ENCODE results near the gene TPSG1. TPM values are rescaled to one million over a fixed set of nuclear protein-coding genes. Genes with fewer than 3 reads are reported as not detected.
"Not testable (repeated sequence)": the region's sequence is repeated elsewhere in the genome, so short reads cannot be mapped to it uniquely, and the experiment has no call there.

Gene TPSG1
- total and polyA plus RNA-seq, 7 experiments from 2014 or later = not detected

- ATAC-seq; H3K36me3 Mint-ChIP-seq; POLR2A ChIA-PET; intact Hi-C loops (cut with micrococcal nuclease); CTCF ChIA-PET; H3K9me3 Mint-ChIP-seq; H3K27me3 ChIP-seq (ENCODE audit: control insufficient read depth in 2 of 2, insufficient read depth in 2 of 2, low read length in 2 of 2); H3K4me3 Mint-ChIP-seq; H3K4me1 ChIP-seq (ENCODE audit: control insufficient read depth in 2 of 2, insufficient read depth in 2 of 2, low read length in 2 of 2); H3K27ac ChIP-seq (ENCODE audit: low read depth, low read length); H3K36me3 ChIP-seq (ENCODE audit: control insufficient read depth in 2 of 3, insufficient read depth in 3 of 3, low read length in 3 of 3); H3K4me1 Mint-ChIP-seq; DNase-seq; H3K4me3 ChIP-seq (ENCODE audit: low read length); H3K9me3 ChIP-seq (ENCODE audit: control insufficient read depth in 2 of 3, low read length in 3 of 3): not testable (repeated sequence)
- peak overlapping the region in 2 of 9 donors; percentile 32 to 70 for H3K27ac Mint-ChIP-seq
- peaks cover 5 to 14% (median 12%) of the 10 kb centered on the region in 5 donors for H3K27me3 Mint-ChIP-seq
Measured at GRCh38 chr16:1247903-1248537, 23.0 kb upstream of the TPSG1 start.

- Mint-ChIP-seq H3K9me3 (peaks cover 0 to 2% (median 0%) of the 10 kb centered on the region in 11 donors), H3K27ac (no peak overlapping the region), H3K4me1 (peaks cover 0 to 9% (median 4%) of the 10 kb centered on the region in 7 donors), H3K36me3 (no peaks in the 10 kb centered on the region), H3K27me3 (peaks cover 5 to 14% (median 12%) of the 10 kb centered on the region in 5 donors), H3K4me3 (peak overlapping the region in 1 of 10 donors; percentile 20)
- Histone ChIP-seq H3K27ac (ENCODE audit: low read depth, low read length) (no peak overlapping the region), H3K36me3 (ENCODE audit: control insufficient read depth in 2 of 3, insufficient read depth in 3 of 3, low read length in 3 of 3) (no peaks in the 10 kb centered on the region), H3K4me3 (ENCODE audit: low read length) (no peak overlapping the region), H3K4me1 (ENCODE audit: control insufficient read depth in 2 of 2, insufficient read depth in 2 of 2, low read length in 2 of 2) (no peaks in the 10 kb centered on the region), H3K27me3 (ENCODE audit: control insufficient read depth in 2 of 2, insufficient read depth in 2 of 2, low read length in 2 of 2) (no peaks in the 10 kb centered on the region), H3K9me3 (ENCODE audit: control insufficient read depth in 2 of 3, low read length in 3 of 3) (no peaks in the 10 kb centered on the region)
- intact Hi-C loops (cut with micrococcal nuclease) = no loop called here
- no peak for DNase-seq
- no peak for ATAC-seq
- ChIA-PET CTCF (no interaction called here), POLR2A (no interaction called here)
Measured at GRCh38 chr16:1245452-1246020, 20.5 kb upstream of the TPSG1 start.

- Mint-ChIP-seq H3K36me3 (no peaks in the 10 kb centered on the region), H3K4me3 (no peak overlapping the region), H3K27me3 (peaks cover 5 to 14% (median 12%) of the 10 kb centered on the region in 5 donors), H3K9me3 (peaks cover 0 to 2% (median 0%) of the 10 kb centered on the region in 11 donors), H3K4me1 (peaks cover 0 to 9% (median 4%) of the 10 kb centered on the region in 7 donors), H3K27ac (no peak overlapping the region)
- DNase-seq = no peak
- Histone ChIP-seq H3K27me3 (ENCODE audit: control insufficient read depth in 2 of 2, insufficient read depth in 2 of 2, low read length in 2 of 2) (no peaks in the 10 kb centered on the region), H3K4me3 (ENCODE audit: low read length) (no peak overlapping the region), H3K9me3 (ENCODE audit: control insufficient read depth in 2 of 3, low read length in 3 of 3) (no peaks in the 10 kb centered on the region), H3K4me1 (ENCODE audit: control insufficient read depth in 2 of 2, insufficient read depth in 2 of 2, low read length in 2 of 2) (no peaks in the 10 kb centered on the region), H3K36me3 (ENCODE audit: control insufficient read depth in 2 of 3, insufficient read depth in 3 of 3, low read length in 3 of 3) (no peaks in the 10 kb centered on the region), H3K27ac (ENCODE audit: low read depth, low read length) (no peak overlapping the region)
- ATAC-seq = peak; percentile 67
- POLR2A ChIA-PET = no interaction called here
- intact Hi-C loops (cut with micrococcal nuclease) = no loop called here
- CTCF ChIA-PET = no interaction called here
Measured at GRCh38 chr16:1244881-1245280, 19.8 kb upstream of the TPSG1 start.

GRCh38 chr16:1243907-1244850 is 19.1 kb upstream of the TPSG1 start:
- H3K27ac ChIP-seq (ENCODE audit: low read depth, low read length); H3K4me3 ChIP-seq (ENCODE audit: low read length); H3K9me3 Mint-ChIP-seq; H3K36me3 Mint-ChIP-seq; H3K27ac Mint-ChIP-seq; POLR2A ChIA-PET; CTCF ChIA-PET; H3K4me1 Mint-ChIP-seq; ATAC-seq; H3K4me3 Mint-ChIP-seq; intact Hi-C loops (cut with micrococcal nuclease); DNase-seq; H3K27me3 ChIP-seq (ENCODE audit: control insufficient read depth in 2 of 2, insufficient read depth in 2 of 2, low read length in 2 of 2); H3K9me3 ChIP-seq (ENCODE audit: control insufficient read depth in 2 of 3, low read length in 3 of 3); H3K4me1 ChIP-seq (ENCODE audit: control insufficient read depth in 2 of 2, insufficient read depth in 2 of 2, low read length in 2 of 2); H3K36me3 ChIP-seq (ENCODE audit: control insufficient read depth in 2 of 3, insufficient read depth in 3 of 3, low read length in 3 of 3): not testable (repeated sequence)
- peaks cover 5 to 14% (median 12%) of the 10 kb centered on the region in 5 donors for H3K27me3 Mint-ChIP-seq

- H3K4me3 Mint-ChIP-seq; H3K36me3 Mint-ChIP-seq; ATAC-seq; H3K27ac ChIP-seq (ENCODE audit: low read depth, low read length); H3K9me3 Mint-ChIP-seq; POLR2A ChIA-PET; CTCF ChIA-PET; H3K36me3 ChIP-seq (ENCODE audit: control insufficient read depth in 2 of 3, insufficient read depth in 3 of 3, low read length in 3 of 3); H3K4me1 Mint-ChIP-seq; H3K4me1 ChIP-seq (ENCODE audit: control insufficient read depth in 2 of 2, insufficient read depth in 2 of 2, low read length in 2 of 2); H3K27me3 ChIP-seq (ENCODE audit: control insufficient read depth in 2 of 2, insufficient read depth in 2 of 2, low read length in 2 of 2); intact Hi-C loops (cut with micrococcal nuclease); DNase-seq; H3K4me3 ChIP-seq (ENCODE audit: low read length); H3K9me3 ChIP-seq (ENCODE audit: control insufficient read depth in 2 of 3, low read length in 3 of 3): not testable (repeated sequence)
- H3K27me3 Mint-ChIP-seq = peaks cover 5 to 14% (median 12%) of the 10 kb centered on the region in 5 donors
- peak overlapping the region in 1 of 9 donors; percentile 29 for H3K27ac Mint-ChIP-seq
Measured at GRCh38 chr16:1243363-1243762, 18.3 kb upstream of the TPSG1 start.

- intact Hi-C loops (cut with micrococcal nuclease); H3K4me3 Mint-ChIP-seq; ATAC-seq; H3K4me1 Mint-ChIP-seq; H3K27ac Mint-ChIP-seq; H3K27ac ChIP-seq (ENCODE audit: low read depth, low read length); H3K36me3 ChIP-seq (ENCODE audit: control insufficient read depth in 2 of 3, insufficient read depth in 3 of 3, low read length in 3 of 3); H3K9me3 ChIP-seq (ENCODE audit: control insufficient read depth in 2 of 3, low read length in 3 of 3); POLR2A ChIA-PET; H3K4me1 ChIP-seq (ENCODE audit: control insufficient read depth in 2 of 2, insufficient read depth in 2 of 2, low read length in 2 of 2); CTCF ChIA-PET; H3K27me3 ChIP-seq (ENCODE audit: control insufficient read depth in 2 of 2, insufficient read depth in 2 of 2, low read length in 2 of 2); H3K36me3 Mint-ChIP-seq; DNase-seq; H3K9me3 Mint-ChIP-seq; H3K4me3 ChIP-seq (ENCODE audit: low read length): not testable (repeated sequence)
- H3K27me3 Mint-ChIP-seq = peaks cover 5 to 12% (median 7%) of the 10 kb centered on the region in 5 donors
Measured at GRCh38 chr16:1241081-1241480, 16.0 kb upstream of the TPSG1 start.
